Breast epithelium (tissue), 3 donors: ENCODE data around the gene HECTD4.

Source experiments
- POLR2A ChIP-seq: fragments of 450-650 bp; IDR thresholded peaks from one replicate; pipeline ENCODE4 v1.6.1; 2016; ENCODE audit warnings: antibody characterized with exemption, mild to moderate bottlenecking, moderate library complexity
- POLR2AphosphoS5 ChIP-seq, 3 donors: sonication (generic); formaldehyde crosslinking; IDR thresholded peaks; one replicate each; pipeline ENCODE4 v1.6.1; 2017; ENCODE audit warnings: antibody characterized with exemption in 3 of 3
- TF ChIP-seq, protein P1 (sequence below), 3 donors: fragments of 450-650 bp; IDR thresholded peaks; one replicate each; pipeline ENCODE4 v1.5.1; 2016 to 2017; ENCODE audit warnings: antibody characterized with exemption in 3 of 3, mild to moderate bottlenecking in 3 of 3, moderate library complexity in 3 of 3

DNA sequence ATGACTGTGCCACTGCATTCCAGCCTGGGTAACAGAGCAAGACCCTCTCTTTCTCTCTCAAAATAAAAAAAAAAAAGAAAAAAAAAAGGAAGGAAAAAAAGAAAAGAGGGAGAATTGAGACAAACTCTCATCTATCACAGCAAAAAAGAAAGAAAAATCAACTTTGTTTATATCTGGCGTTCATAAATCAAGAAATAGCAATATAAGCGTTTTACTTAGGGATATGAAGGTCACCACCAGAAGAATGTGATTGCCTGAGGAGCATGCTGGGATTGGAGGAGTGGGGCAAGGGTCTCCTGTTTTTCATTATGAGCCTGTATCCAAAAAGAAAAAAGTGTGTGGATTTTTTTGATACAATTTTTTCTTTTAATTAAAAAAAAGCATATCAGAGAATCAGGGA is 78.4 kb downstream of the HECTD4 start:
- TF ChIP-seq POLR2A (no peak), POLR2AphosphoS5 (IDR thresholded peaks at IDR 0.05) (no peak)
- TF ChIP-seq, protein P1, sequence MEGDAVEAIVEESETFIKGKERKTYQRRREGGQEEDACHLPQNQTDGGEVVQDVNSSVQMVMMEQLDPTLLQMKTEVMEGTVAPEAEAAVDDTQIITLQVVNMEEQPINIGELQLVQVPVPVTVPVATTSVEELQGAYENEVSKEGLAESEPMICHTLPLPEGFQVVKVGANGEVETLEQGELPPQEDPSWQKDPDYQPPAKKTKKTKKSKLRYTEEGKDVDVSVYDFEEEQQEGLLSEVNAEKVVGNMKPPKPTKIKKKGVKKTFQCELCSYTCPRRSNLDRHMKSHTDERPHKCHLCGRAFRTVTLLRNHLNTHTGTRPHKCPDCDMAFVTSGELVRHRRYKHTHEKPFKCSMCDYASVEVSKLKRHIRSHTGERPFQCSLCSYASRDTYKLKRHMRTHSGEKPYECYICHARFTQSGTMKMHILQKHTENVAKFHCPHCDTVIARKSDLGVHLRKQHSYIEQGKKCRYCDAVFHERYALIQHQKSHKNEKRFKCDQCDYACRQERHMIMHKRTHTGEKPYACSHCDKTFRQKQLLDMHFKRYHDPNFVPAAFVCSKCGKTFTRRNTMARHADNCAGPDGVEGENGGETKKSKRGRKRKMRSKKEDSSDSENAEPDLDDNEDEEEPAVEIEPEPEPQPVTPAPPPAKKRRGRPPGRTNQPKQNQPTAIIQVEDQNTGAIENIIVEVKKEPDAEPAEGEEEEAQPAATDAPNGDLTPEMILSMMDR (IDR thresholded peaks at IDR 0.05) = no peak
